Esophagus squamous epithelium (tissue), 4 donors: Measurements from ENCODE around the gene EHF.

Experiments used
- CTCF ChIP-seq, 6 experiments: fragments of 450-650 bp in 4 of 6; fragments of 200-600 bp in 2 of 6; sonication (generic) in 2 of 6; IDR thresholded peaks; one replicate each; pipeline ENCODE4 v1.5.1; 2016 to 2019; ENCODE audit warnings: antibody characterized with exemption in 6 of 6, mild to moderate bottlenecking in 4 of 6, moderate library complexity in 4 of 6
- POLR2A ChIP-seq, 4 donors: fragments of 450-650 bp; IDR thresholded peaks; one replicate each; pipeline ENCODE4 v1.6.1; 2017; ENCODE audit warnings: antibody characterized with exemption in 4 of 4, mild to moderate bottlenecking in 4 of 4, moderate library complexity in 3 of 4

DNA sequence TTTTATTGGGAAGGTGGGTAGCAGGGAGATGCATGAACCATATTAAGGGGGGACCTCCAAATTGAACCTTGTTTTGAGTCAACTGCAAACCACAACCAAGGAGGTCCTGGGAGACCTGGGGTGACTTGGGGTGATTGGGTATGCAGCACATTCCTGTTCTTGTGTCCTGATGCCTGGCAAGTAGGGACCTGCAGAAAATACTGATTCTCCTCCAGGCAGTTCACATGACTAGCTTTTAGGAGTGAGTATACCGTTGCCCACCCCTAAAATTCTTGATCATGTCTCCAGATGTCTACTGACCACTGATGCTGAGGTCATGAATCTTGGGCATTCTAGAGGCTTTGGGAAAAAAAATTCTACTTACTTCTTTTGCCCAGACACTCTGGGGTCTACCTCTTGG is 6.3 kb downstream of the EHF start:
- TF ChIP-seq CTCF (IDR thresholded peaks at IDR 0.05) (no peak), POLR2A (IDR thresholded peaks at IDR 0.05) (no peak)
